ENCODE results near the gene EVPLL. TPM values are rescaled to one million over a fixed set of nuclear protein-coding genes. Genes with fewer than 3 reads are reported as not detected.
A peak's percentile ranks its signal among the peaks of the same experiment; 100 is the strongest.
"Not testable (repeated sequence)": the region's sequence is repeated elsewhere in the genome, so short reads cannot be mapped to it uniquely, and the experiment has no call there.

Gene EVPLL
- total and polyA plus RNA-seq, 10 donors: not detected

DNA sequence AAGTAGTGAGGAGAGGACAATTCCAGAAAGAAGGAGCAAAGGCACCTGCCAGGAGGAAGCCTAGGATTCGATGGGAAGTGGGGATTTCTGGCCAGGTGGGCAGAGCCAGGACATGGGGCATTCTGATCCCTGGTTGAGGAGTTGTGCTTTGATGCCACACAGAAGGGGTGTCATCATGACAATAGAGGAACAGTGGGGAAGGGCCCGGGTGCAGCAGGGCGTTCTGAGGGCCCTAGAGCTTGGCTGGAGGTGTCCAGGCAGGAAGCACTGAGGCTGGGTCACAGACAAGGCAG lies 4.3 kb downstream of the EVPLL start:
- H3K36me3 ChIP-seq: no peaks in the 10 kb centered on the region

DNA sequence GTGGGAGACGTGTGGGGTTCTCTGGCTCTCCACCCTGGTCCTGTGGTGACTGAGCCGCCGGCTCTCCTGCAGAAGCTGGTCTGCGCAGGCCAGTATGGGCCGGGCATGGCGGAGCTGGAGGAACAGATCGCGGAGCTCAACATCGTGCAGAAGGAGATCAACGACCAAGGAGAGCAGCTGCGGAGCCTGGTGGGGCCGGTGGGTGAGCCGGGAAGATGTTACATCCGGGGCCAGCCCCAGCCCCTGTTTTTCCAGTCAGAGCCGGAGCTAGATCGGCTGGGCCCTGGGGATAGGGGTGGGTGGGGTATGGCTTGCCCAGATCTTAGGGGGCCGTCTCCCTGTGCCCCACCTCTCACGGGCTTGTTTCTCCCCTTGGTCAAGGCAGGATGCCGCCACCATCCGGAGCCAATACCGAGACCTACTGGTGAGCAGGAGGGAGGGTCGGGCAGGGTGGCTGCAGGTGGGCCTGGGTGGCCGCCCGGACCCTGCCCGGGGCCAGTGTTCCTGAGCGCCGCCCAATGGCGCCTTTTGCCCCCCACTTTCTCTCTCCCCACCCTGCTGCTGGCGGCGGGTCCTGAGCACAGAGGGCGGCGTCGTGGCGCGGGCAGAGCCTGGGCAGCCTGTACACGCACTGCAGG lies 5.0 kb downstream of the EVPLL start:
- H3K4me3 ChIP-seq: no peak overlapping the region
- no peak overlapping the region for H3K27ac ChIP-seq
- DNase-seq: peak; percentile 64
- 48 to 75% (median 64%) methylated on average over 5 to 36 of the region's 36 CpGs for WGBS, 5 donors
- H3K9me3 ChIP-seq: no peaks in the 10 kb centered on the region
- H3K27me3 ChIP-seq (replicated peaks in 1 of 7): peaks cover 0 to 53% (median 33%) of the 10 kb centered on the region in 7 donors
- TF ChIP-seq POLR2A (IDR thresholded peaks at IDR 0.05): no peak
- TF ChIP-seq, protein P1, sequence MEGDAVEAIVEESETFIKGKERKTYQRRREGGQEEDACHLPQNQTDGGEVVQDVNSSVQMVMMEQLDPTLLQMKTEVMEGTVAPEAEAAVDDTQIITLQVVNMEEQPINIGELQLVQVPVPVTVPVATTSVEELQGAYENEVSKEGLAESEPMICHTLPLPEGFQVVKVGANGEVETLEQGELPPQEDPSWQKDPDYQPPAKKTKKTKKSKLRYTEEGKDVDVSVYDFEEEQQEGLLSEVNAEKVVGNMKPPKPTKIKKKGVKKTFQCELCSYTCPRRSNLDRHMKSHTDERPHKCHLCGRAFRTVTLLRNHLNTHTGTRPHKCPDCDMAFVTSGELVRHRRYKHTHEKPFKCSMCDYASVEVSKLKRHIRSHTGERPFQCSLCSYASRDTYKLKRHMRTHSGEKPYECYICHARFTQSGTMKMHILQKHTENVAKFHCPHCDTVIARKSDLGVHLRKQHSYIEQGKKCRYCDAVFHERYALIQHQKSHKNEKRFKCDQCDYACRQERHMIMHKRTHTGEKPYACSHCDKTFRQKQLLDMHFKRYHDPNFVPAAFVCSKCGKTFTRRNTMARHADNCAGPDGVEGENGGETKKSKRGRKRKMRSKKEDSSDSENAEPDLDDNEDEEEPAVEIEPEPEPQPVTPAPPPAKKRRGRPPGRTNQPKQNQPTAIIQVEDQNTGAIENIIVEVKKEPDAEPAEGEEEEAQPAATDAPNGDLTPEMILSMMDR (IDR thresholded peaks at IDR 0.05 in 8 of 11, conservative IDR thresholded peaks at IDR 0.05 in 3 of 11): no peak
- intact Hi-C loops (cut with DNase I; ENCODE audit: low total_unique reads): no loop called here
- peaks cover 0 to 18% (median 5%) of the 10 kb centered on the region in 6 donors for H3K4me1 ChIP-seq
- no peaks in the 10 kb centered on the region for H3K36me3 ChIP-seq

More for the DNA sequence above, 4.3 kb downstream of the EVPLL start:
- H3K9me3 ChIP-seq: no peaks in the 10 kb centered on the region
- DNase-seq: no peak
- H3K27ac ChIP-seq: no peak overlapping the region
- intact Hi-C loops (cut with DNase I; ENCODE audit: low total_unique reads): no loop called here
- H3K4me3 ChIP-seq: no peak overlapping the region
- H3K4me1 ChIP-seq: peaks cover 0 to 23% (median 10%) of the 10 kb centered on the region in 6 donors
- TF ChIP-seq POLR2A (IDR thresholded peaks at IDR 0.05): no peak
- TF ChIP-seq POLR2AphosphoS5 (IDR thresholded peaks at IDR 0.05): no peak
- TF ChIP-seq, protein P1 (IDR thresholded peaks at IDR 0.05 in 8 of 11, conservative IDR thresholded peaks at IDR 0.05 in 3 of 11): no peak
- 73 to 87% (median 80%) methylated on average over 3 of the region's 3 CpGs for WGBS, 5 donors
- peaks cover 0 to 53% (median 33%) of the 10 kb centered on the region in 7 donors for H3K27me3 ChIP-seq (replicated peaks in 1 of 7)

DNA sequence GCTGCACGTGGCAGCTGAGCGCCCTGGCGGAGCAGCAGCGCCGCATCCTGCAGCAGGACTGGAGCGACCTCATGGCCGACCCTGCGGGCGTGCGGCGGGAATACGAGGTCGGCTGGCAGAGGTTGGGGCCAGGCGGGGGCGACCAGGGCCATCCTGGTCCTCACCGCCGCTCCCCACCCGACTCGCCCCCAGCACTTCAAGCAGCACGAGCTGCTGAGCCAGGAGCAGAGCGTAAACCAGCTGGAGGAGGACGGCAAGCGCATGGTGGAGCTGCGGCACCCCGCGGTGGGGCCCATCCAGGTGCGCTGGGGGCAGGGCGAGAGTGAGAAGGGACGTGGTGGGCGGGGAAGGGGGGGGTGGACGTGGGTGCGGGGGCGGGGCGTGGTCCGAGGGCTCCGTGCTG lies 5.5 kb downstream of the EVPLL start:
- peak; percentile 66 for DNase-seq
- H3K36me3 ChIP-seq; H3K9me3 ChIP-seq; H3K27ac ChIP-seq; H3K4me3 ChIP-seq; intact Hi-C loops (cut with DNase I; ENCODE audit: low total_unique reads): not testable (repeated sequence)
- peaks cover 0 to 12% (median 3%) of the 10 kb centered on the region in 6 donors for H3K4me1 ChIP-seq
- peaks cover 0 to 53% (median 33%) of the 10 kb centered on the region in 7 donors for H3K27me3 ChIP-seq (replicated peaks in 1 of 7)
- 7 to 48% (median 20%) methylated on average over 5 to 36 of the region's 36 CpGs for WGBS, 5 donors

DNA sequence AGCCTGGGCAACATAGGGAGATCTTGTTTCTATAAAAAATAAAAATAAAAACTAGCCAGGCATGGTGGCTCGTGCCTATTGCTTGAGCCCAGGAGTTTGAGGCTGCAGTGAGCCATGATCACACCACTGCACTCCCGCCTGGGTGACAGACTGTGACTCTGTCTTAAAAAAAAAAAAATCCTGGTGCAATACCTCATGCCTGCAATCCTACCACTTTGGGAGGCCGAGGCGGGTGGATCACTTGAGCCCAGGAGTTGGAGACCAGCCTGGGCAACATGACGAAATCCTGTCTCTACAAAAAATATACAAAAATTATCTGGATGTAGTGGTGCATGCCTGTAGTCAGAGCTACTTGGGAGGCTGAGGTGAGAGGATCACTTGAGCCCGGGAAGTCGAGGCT lies 6.7 kb downstream of the EVPLL start:
- 77 to 88% (median 83%) methylated on average over 7 of the region's 7 CpGs for WGBS, 5 donors
- H3K4me3 ChIP-seq; intact Hi-C loops (cut with DNase I; ENCODE audit: low total_unique reads): not testable (repeated sequence)

DNA sequence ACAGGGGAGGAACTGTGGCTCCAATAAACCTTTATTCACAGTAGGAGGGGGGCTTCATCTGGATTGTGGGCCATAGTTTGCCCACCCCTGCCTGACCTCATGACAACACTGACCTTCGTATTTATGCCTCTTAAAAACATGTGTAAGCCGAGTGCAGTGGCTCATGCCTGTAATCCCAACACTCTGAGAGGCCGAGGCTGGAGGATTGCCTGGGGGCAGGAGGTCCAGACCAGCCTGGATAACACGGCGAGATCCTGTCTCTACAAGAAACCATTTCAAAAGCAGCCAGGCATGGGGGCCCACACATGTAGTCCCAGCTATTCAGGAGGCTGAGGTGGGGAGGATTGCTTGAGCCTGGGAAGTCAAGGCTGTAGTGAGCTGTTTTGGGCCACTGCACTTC lies 10.0 kb downstream of the EVPLL start:
- H3K9me3 ChIP-seq; intact Hi-C loops (cut with DNase I; ENCODE audit: low total_unique reads); DNase-seq; H3K36me3 ChIP-seq; H3K27ac ChIP-seq; H3K4me1 ChIP-seq; H3K4me3 ChIP-seq: not testable (repeated sequence)
- 80 to 97% (median 87%) methylated on average over 5 of the region's 5 CpGs for WGBS, 5 donors
- H3K27me3 ChIP-seq (replicated peaks in 1 of 7): peaks cover 0 to 18% (median 8%) of the 10 kb centered on the region in 7 donors

More for the DNA sequence above, 6.7 kb downstream of the EVPLL start:
- not testable (repeated sequence) for H3K4me1 ChIP-seq, H3K9me3 ChIP-seq, H3K27ac ChIP-seq, DNase-seq, H3K36me3 ChIP-seq
- H3K27me3 ChIP-seq (replicated peaks in 1 of 7): peaks cover 0 to 51% (median 33%) of the 10 kb centered on the region in 7 donors

DNA sequence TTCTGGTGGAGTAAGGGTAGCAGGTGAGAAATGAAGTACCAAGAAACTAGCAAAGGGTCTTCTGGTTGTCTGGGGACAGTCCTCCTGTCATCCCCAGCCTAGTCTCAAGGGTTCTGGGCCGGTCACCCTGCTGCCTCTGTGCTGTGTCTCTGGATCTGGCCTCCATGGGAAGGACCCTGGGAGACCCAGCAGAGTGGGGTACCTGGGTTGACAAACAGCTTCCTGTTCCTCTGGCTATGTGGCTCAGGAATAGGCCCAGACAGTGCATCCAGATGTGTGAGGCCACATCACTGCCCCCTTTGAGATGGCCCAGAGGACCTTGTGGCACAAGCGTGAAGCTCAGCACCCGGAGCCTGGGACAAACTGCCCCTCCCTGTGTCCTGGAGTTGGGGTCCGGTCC lies 10.7 kb downstream of the EVPLL start:
- WGBS, 5 donors: 70 to 89% (median 86%) methylated on average over 1 to 4 of the region's 4 CpGs
- H3K4me3 ChIP-seq; H3K4me1 ChIP-seq; intact Hi-C loops (cut with DNase I; ENCODE audit: low total_unique reads); H3K27ac ChIP-seq; H3K36me3 ChIP-seq; H3K9me3 ChIP-seq: not testable (repeated sequence)
- DNase-seq: peak; percentile 57
- peaks cover 0 to 11% (median under 1%) of the 10 kb centered on the region in 7 donors for H3K27me3 ChIP-seq (replicated peaks in 1 of 7)

DNA sequence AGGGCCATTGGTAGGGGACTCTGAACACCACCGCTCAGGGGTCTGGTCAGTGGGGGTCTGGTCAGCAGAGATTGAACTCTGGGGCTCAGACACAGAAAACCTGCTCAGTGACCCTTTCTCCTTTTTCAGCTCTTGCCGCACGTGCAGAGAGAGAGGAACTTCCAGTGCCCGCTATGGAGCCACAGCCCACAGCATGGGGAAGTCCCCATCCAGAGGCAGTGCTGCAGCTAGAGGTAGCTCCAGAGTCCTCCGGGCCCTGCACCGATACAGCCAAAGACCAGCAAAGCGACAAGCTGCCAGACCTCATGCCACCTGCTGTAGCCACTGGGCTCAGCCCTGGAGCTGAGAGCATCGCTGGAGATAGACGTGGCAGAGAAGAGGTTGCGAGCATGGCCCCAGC lies 11.2 kb downstream of the EVPLL start:
- H3K4me1 ChIP-seq; DNase-seq; H3K27me3 ChIP-seq (replicated peaks in 1 of 7); H3K27ac ChIP-seq; H3K36me3 ChIP-seq; intact Hi-C loops (cut with DNase I; ENCODE audit: low total_unique reads); H3K9me3 ChIP-seq; H3K4me3 ChIP-seq: not testable (repeated sequence)
- WGBS, 5 donors: 20 to 93% (median 46%) methylated on average over 1 to 6 of the region's 10 CpGs; no CpG with 5 or more reads in 1 of the 5 donors

DNA sequence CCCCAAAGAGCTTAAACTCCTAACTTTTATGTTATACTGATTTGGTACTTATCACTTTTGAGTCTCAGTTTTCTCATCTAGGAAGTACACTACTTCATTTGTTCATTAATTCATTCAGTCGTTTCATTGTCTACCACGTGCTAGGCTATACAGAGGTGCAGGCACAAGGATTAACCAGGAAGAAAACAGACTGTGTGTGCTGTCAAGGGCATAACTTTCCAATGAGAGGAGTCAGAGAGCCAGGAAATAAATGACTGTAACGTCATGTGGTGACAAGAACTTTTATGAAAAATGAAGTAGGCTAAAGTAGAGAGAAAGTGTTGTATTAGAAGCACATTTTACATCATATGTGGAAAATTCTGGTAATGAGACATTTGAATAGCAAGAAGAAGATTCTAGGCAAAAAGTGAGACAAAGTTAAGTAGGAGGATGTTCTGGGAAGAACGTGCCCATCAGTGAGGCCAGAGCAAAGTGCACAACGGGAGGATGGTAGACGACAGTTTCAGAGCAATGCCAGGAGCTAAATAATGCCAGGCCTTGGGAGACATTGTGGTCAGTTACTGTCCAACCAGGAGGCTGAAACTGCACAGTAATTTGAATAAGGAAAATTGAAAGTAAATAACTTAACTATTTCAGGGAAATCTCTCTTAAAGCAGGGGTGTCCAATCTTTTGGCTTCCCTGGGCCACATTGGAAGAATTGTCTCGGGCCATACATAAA lies 24.5 kb downstream of the EVPLL start:
- H3K27me3 ChIP-seq (replicated peaks in 1 of 7); H3K4me1 ChIP-seq; H3K4me3 ChIP-seq; H3K9me3 ChIP-seq; DNase-seq; intact Hi-C loops (cut with DNase I; ENCODE audit: low total_unique reads); H3K36me3 ChIP-seq; H3K27ac ChIP-seq: not testable (repeated sequence)
- WGBS, 5 donors: 53 to 73% (median 64%) methylated on average over 6 to 7 of the region's 7 CpGs

DNA sequence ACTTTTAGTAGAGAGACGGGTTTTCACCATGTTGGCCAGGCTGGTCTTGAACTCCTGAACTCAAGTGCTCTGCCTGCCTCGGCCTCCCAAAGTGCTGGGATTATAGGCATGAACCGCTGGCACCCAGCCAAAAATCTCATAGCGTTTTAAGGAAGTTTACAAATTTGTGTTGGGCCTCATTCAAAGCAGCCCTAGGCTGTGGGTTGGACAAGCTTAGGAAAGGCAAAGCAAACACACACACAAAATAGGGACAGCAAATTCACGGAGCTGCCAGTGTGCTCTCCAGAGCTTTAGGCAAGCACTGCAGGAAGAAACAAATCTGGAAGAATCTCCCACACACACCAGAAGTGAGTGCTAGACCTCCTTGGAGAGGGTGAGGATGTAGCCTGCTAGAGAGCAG lies 25.6 kb downstream of the EVPLL start:
- intact Hi-C loops (cut with DNase I; ENCODE audit: low total_unique reads); H3K9me3 ChIP-seq: not testable (repeated sequence)
- WGBS, 5 donors: 10 to 46% (median 22%) methylated on average over 4 to 5 of the region's 5 CpGs

More for the DNA sequence above, 25.6 kb downstream of the EVPLL start:
- DNase-seq; H3K36me3 ChIP-seq; H3K4me3 ChIP-seq; H3K27ac ChIP-seq; H3K4me1 ChIP-seq; H3K27me3 ChIP-seq (replicated peaks in 1 of 7): not testable (repeated sequence)

All from spleen (tissue), 11 donors.